Peyer's patch (tissue), 4 donors: ENCODE measurements around the gene ALOXE3.

ENCODE experiments used
- CTCF ChIP-seq, 6 experiments: fragments of 450-650 bp in 4 of 6; fragments of 200-600 bp in 2 of 6; sonication (generic) in 1 of 6; IDR thresholded peaks; one replicate each; pipeline ENCODE4 v1.5.1; 2017 to 2019; ENCODE audit warnings: antibody characterized with exemption in 6 of 6, mild to moderate bottlenecking in 3 of 6, moderate library complexity in 1 of 6
- POLR2A ChIP-seq, 2 donors: fragments of 450-650 bp; IDR thresholded peaks; one replicate each; pipeline ENCODE4 v1.5.1; 2017; ENCODE audit warnings: antibody characterized with exemption in 2 of 2, mild to moderate bottlenecking in 2 of 2, moderate library complexity in 2 of 2

GRCh38 chr17:8100111-8100510 lies 18.2 kb downstream of the ALOXE3 start:
- TF ChIP-seq CTCF (IDR thresholded peaks at IDR 0.05) (no peak), POLR2A (IDR thresholded peaks at IDR 0.05) (no peak)
